CD4-positive, alpha-beta T cell treated with Interleukin-4 for 4 hours (primary cell): Measurements from ENCODE around the gene LCT.
"Not testable (repeated sequence)": the region's sequence is repeated elsewhere in the genome, so short reads cannot be mapped to it uniquely, and the experiment has no call there.

Source experiments
- DNase-seq: peaks from one replicate; pipeline ENCODE4 v3.0.0-alpha.2; 2020

Gene LCT

GRCh38 chr2:135796606-135797005, 40.4 kb downstream of the LCT start:
- DNase-seq = no peak

DNA sequence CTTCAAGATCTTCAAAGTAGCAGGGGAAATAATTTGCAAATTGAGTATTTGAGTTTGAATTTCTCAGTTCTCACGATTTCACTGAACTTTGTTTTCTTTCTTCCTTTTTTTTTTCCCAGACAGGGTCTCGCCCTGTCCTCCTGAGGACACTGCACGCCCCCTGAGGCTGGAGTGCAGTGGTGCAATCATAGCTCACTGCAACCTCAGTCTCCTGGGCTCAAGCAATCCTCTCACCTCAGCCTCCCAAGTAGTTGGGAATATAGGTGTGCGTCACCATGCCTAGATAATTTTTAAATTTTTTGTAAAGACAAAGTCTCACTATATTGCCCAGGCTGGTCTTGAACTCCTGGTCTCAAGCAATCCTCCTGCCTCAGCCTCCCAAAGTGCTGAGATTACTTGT, 41.3 kb downstream of the LCT start:
- DNase-seq = not testable (repeated sequence)

- DNase-seq = no peak
Measured at GRCh38 chr2:135792401-135793150, 44.4 kb downstream of the LCT start.

- DNase-seq = no peak
Measured at GRCh38 chr2:135791418-135792190, 45.4 kb downstream of the LCT start.

DNA sequence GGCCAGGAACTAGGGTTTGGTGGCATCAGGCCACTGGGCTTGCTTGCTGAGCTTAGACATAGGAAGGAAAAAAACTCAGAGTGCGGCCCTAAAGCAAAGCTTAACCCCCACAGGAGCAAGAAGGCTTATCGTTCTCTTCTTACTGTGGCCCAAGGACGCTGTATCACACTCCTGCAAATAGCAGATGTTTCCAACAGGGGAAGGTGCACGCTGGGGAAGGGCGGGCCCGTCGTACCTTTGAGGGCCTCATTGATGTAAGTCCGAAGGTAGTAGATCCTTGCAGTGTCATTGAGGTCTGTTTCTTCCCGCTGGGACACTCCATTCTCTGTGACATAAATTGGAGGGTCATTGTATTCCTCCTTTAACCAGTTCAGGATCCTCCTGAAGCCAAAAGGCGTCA, 46.6 kb downstream of the LCT start:
- DNase-seq = no peak

GRCh38 chr2:135786823-135787222, 50.2 kb downstream of the LCT start:
- no peak for DNase-seq

GRCh38 chr2:135785032-135785431, 52.0 kb downstream of the LCT start:
- DNase-seq = no peak

DNA sequence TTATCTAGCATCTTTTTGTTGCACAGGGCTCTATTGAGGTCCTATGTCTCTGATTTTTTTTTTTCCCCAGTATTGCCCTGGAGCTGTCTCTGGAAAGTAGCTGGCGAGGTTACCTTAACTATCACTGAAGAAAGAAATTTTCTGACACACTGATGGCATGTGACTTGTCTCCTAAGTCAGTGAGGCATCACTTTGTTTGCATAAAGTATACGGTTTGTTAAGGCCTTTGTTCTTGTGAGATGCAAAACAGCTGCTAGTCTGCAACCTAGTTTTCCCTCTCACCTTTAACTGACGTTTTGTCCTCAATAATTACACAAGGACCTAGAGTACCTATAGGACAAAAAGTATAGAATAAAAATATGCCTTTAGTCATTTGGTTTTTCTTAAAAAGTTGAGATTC, 53.5 kb downstream of the LCT start:
- no peak for DNase-seq

- DNase-seq = no peak
Measured at GRCh38 chr2:135782231-135782630, 54.8 kb downstream of the LCT start.

GRCh38 chr2:135776367-135776766, 60.6 kb downstream of the LCT start:
- DNase-seq = no peak

DNA sequence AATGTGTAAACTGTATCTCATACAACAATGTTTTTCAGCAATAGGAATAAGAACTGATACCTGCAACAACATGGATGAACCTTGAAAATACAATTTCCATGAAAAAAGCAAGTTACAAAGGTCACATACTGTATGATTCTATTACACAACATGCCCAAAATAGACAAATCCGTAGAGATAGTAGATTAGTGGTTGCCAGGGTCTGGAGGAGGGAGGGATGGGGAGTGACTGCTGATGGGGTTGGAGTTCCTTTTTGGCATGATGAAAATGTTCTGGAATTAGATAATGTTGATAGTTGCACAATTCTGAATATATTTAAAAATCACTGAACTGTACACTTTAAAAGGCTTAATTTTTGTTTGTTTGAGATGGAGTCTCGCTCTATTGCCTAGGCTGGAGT, 61.6 kb downstream of the LCT start:
- no peak for DNase-seq

GRCh38 chr2:135773917-135774316, 63.1 kb downstream of the LCT start:
- no peak for DNase-seq

- no peak for DNase-seq
Measured at GRCh38 chr2:135773319-135773718, 63.7 kb downstream of the LCT start.

- no peak for DNase-seq
Measured at GRCh38 chr2:135768863-135769262, 68.1 kb downstream of the LCT start.

DNA sequence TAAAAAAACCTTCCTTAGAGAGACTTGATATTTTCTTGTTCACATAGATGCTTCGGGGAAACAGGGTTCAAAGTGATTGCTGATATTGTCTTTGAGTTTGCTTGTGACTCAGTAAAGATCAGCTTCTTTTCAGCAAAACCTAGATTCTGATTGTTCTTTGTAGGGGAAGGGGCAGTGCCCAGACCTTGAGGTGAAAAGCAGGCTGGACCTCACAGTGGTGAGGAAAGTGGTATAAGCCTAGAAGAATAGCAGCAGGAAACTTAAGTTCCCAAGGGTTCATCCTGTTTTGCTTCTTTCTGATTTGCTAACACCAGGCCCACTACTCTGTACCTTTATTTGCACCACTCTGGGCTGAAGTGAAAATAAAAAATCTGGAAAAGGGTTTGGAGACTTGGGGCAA, 74.5 kb downstream of the LCT start:
- DNase-seq = no peak

DNA sequence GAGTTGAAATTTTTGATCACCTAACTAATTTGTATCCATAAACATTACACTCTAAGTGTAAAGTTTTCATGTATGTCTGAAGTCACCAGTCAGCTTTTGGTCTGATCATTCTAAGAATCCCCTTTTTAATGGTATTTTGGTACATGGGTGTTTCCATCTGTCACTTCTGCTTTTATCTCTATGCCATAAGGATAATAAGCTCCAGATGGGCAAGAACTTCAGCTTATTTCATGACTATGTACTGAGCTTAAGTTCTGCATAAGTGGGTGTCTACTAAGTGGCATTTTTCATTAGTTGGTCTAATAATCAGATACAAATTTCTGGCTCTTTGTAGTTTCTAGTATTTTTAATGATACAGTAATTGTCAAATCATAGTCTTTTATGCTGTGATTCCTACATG, 75.0 kb downstream of the LCT start:
- no peak for DNase-seq

- DNase-seq = no peak
Measured at GRCh38 chr2:135756692-135757091, 80.3 kb downstream of the LCT start.

- DNase-seq = no peak
Measured at GRCh38 chr2:135755573-135755972, 81.4 kb downstream of the LCT start.

GRCh38 chr2:135745545-135745944, 91.4 kb downstream of the LCT start:
- DNase-seq = no peak

GRCh38 chr2:135744760-135745314, 92.1 kb downstream of the LCT start:
- DNase-seq = peak; percentile 35

- DNase-seq = no peak
Measured at GRCh38 chr2:135743860-135744259, 93.1 kb downstream of the LCT start.

GRCh38 chr2:135742325-135742757, 94.6 kb downstream of the LCT start:
- DNase-seq = peak; percentile 54

DNA sequence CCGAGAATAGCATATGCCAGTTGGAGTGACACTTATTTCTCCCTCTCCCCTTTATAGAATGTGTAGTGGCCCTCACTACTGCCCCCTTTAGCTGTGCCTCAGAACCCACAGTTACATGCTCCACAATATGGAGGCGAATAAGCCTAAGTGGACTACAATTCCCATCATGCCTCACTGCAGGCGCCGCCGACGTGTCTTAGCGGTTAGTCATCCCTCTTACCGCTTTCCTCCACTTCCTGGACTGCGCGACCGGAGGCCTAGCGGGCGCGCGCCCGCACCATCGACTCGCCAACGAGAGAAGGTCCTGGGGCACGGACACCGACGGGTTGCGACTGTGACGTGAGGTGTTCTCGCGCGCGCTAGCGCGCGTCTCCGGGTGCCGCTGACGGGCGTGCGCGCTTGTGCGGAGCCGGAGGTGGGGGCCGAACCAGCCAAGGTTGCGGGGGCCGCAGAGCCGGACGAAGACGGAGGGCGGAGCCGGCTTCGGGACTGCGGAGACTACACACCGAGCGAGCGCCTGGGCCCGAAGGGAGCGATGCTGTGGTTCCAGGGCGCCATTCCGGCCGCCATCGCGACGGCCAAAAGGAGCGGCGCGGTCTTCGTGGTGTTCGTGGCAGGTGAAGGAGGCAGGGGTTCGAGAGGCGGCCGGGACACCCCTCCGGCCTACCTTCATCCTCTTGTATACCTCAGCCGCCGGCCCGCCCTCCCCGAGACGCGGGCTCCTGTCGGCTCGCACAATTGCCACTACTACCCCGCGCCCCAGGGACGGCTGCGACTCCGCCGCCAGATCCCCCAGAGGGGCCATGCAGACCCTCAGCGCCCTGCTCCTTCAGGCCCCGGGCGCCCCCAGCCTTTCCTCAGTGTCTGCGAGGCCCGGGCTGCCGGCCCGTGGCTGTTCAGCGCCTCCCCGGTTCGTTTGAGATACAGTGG, 95.3 kb downstream of the LCT start, which contains the start of gene UBXN4:
UBXN4 (plus strand) TSS at position 461 of the 930 bp plus-strand sequence; CDS start at position 536, 75 bp downstream.
- DNase-seq = peak; percentile 98
